RWPE1 (cell line): Measurements from ENCODE around the gene HAUS2.
"Not testable (repeated sequence)": the region's sequence is repeated elsewhere in the genome, so short reads cannot be mapped to it uniquely, and the experiment has no call there.

ENCODE experiments used
- CTCF ChIA-PET: fragments of 350-600 bp; sonication (Branson Sonifier 250); formaldehyde crosslinking; extraction: SDS; loops from one replicate; lab custom pipeline; 2021; lab: Yijun Ruan, JAX
- POLR2A ChIA-PET: fragments of 400-600 bp; formaldehyde crosslinking; extraction: SDS; loops from one replicate; lab custom pipeline; 2020; ENCODE audit warnings: antibody characterized with exemption; ENCODE audit not compliant: low non-redundant PET; lab: Yijun Ruan, JAX
- DNase-seq: peaks from one replicate; pipeline ENCODE4 v3.0.0; 2012; ENCODE audit warnings: low spot score
- H3K27ac ChIP-seq: fragments of 450-650 bp; 2 replicates; pipeline ENCODE4 v1.5.1; 2017
- TF ChIP-seq, protein P1 (sequence below): fragments of 450-650 bp; conservative IDR thresholded peaks from 2 replicates; pipeline ENCODE4 v1.5.1; 2017; ENCODE audit warnings: low read depth, mild to moderate bottlenecking

Gene HAUS2

DNA sequence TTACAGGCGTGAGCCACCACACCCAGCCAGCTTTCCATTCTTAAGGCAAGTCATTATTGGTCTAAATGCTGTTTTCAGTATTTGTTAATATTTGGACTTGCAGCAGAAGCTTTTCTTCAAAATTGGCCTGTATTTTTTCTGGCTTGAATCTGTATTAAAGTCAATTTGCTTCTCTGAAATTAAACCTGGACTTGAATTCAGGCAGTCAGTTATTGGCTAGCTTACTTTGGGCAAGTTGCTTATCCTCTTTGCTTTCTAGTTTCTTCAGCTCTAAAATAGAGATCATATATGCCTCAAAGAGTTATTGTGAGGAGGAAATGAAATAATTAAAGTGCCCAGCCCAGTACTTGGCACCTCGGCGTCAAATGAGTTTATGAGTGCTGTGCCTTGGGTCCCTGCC is 44.1 kb downstream of the HAUS2 start:
- TF ChIP-seq, protein P1, sequence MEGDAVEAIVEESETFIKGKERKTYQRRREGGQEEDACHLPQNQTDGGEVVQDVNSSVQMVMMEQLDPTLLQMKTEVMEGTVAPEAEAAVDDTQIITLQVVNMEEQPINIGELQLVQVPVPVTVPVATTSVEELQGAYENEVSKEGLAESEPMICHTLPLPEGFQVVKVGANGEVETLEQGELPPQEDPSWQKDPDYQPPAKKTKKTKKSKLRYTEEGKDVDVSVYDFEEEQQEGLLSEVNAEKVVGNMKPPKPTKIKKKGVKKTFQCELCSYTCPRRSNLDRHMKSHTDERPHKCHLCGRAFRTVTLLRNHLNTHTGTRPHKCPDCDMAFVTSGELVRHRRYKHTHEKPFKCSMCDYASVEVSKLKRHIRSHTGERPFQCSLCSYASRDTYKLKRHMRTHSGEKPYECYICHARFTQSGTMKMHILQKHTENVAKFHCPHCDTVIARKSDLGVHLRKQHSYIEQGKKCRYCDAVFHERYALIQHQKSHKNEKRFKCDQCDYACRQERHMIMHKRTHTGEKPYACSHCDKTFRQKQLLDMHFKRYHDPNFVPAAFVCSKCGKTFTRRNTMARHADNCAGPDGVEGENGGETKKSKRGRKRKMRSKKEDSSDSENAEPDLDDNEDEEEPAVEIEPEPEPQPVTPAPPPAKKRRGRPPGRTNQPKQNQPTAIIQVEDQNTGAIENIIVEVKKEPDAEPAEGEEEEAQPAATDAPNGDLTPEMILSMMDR: no peak
- POLR2A ChIA-PET: no interaction called here
- DNase-seq: no peak
- CTCF ChIA-PET: interaction anchor here (1.1 kb wide), 1 partner anchor 130 kb away, joined by 3 read pairs; no protein-coding TSS in a partner anchor
- H3K27ac ChIP-seq: no peak overlapping the region

DNA sequence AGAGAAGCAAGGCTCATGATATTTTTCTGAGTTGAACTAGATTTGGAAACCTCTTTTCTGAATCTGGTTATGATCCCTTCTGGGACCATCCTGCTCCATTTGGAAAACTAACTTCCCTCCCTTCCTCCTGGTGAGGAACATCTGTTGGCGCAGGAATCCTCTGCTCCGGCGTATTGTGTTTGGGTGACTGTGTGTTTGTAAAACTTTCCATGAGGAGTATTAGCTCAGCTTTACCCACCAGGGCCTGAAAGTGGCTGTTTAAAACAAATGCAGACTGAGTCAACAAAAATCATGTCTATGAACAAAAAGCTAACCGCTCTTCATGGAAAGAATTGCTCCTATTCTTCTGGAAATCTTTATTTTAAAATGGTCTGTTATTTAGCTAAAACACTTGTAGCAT is 44.5 kb downstream of the HAUS2 start:
- no peak for DNase-seq
- ChIA-PET POLR2A (no interaction called here), CTCF (interaction anchor here (1.1 kb wide), 1 partner anchor 130 kb away, joined by 3 read pairs; no protein-coding TSS in a partner anchor)
- no peak overlapping the region for H3K27ac ChIP-seq
- TF ChIP-seq, protein P1: no peak

DNA sequence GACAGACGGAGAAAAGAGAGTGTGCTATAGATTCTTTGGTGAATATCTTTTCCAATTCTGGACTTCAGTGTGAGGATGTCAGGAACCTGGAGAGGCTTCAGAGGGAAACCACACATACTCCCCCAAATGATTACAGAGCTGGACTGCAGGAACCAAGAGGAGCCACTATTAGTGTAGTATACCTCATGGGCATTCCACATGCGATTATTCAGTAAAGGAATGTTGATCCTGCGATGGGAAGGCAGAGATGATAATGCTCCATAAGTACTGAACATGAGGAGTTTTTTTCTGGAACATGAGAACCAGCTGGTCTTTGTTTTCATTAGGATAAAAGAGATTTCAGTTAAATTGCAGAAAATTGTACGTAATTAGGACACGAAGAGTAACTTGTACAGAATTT is 45.5 kb downstream of the HAUS2 start:
- no peak overlapping the region for H3K27ac ChIP-seq
- ChIA-PET CTCF (interaction anchor here (0.6 kb wide), 2 partner anchors 9 to 11 kb away, joined by 3 read pairs; no protein-coding TSS in a partner anchor), POLR2A (no interaction called here)
- no peak for DNase-seq
- TF ChIP-seq, protein P1: no peak

DNA sequence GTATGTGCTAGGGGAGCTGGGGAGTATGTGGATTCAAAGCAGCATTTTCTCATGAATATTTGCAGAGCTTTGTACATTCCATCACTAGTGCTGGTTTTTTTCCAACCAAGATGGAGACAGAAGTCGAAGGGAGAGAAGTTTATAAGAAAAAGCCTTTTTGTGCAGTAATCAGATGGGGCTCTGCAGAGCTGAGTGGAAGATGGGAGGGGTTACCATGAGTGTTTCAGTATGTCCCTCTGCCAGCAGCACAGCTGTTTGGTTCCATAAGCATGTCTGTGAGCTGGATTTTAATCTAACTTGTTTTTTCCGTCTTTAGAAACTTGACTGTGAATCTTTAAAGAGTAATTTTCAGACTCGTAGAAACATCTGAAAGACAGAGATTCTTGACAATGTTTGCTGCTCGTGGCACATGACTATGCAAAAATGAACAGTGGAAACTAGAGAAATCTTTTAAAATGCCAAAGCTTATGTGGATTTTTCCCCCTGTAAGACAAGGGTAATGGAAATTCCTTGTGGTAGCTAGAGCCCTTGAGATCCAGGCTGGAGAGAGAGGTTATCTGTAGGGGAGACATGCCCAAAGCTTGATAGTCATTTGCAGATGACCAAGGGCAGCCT is 47.1 kb downstream of the HAUS2 start:
- H3K27ac ChIP-seq: no peak overlapping the region
- TF ChIP-seq, protein P1: no peak
- ChIA-PET CTCF (no interaction called here), POLR2A (no interaction called here)
- DNase-seq: no peak

DNA sequence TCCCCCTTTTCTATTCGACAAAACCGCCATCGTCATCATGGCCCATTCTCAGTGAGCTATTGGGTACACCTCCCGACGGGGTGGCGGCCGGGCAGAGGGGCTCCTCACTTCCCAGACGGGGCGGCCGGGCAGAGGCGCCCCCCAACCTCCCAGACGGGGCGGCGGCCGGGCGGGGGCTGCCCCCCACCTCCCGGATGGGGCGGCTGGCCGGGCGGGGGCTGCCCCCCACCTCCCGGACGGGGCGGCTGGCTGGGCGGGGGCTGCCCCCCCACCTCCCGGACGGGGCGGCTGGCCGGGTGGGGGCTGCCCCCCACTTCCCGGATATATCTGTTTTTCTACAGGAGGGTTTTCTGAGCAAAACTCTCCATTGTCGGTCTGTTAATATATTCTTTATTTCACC is 52.7 kb downstream of the HAUS2 start:
- H3K27ac ChIP-seq, CTCF ChIA-PET, POLR2A ChIA-PET, DNase-seq: not testable (repeated sequence)

DNA sequence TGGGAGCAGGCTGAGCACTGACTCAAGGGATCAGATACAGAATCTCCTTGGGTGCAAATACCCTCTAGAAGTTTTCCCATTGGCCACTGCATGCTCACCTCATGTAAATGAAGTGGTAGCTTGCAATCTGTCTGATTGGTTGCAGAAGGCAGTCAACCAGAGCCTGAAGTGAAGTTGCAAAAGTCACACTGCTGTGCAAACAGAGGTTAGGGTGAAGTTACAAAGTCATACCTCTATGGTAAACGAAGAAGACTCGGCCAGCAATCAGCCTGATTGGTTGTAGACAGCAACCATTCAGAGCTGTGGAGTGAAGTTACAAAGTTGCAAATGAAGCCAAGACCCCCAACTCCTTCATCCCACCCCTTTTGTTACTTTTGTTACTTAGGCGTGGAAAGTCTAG is 53.9 kb downstream of the HAUS2 start:
- POLR2A ChIA-PET: no interaction called here
- CTCF ChIA-PET: no interaction called here
- H3K27ac ChIP-seq: no peak overlapping the region
- TF ChIP-seq, protein P1: no peak
- DNase-seq: no peak

DNA sequence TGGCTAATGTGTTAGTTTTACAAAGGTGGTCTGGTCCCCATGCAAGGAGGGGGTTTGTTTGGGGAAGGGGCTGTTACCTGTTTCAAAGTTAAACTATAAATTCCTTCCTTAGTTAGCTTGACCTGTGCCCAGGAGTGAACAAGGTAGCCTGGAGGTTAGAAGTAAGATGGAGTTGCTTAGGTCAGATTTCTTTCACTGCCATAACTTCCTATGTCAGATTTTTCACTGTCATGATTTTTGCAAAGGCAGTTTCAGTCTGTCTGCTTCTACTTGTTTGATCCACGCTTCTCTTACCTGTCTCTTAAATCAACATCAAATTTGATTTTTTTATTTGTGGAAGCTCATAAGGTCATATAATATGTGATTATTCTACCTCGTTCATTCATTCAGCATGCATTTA is 55.3 kb downstream of the HAUS2 start:
- POLR2A ChIA-PET: no interaction called here
- no peak overlapping the region for H3K27ac ChIP-seq
- TF ChIP-seq, protein P1: no peak
- DNase-seq: no peak
- CTCF ChIA-PET: no interaction called here
